ENCODE measurements around the gene FKBP10.

FKBP10 gene

DNA sequence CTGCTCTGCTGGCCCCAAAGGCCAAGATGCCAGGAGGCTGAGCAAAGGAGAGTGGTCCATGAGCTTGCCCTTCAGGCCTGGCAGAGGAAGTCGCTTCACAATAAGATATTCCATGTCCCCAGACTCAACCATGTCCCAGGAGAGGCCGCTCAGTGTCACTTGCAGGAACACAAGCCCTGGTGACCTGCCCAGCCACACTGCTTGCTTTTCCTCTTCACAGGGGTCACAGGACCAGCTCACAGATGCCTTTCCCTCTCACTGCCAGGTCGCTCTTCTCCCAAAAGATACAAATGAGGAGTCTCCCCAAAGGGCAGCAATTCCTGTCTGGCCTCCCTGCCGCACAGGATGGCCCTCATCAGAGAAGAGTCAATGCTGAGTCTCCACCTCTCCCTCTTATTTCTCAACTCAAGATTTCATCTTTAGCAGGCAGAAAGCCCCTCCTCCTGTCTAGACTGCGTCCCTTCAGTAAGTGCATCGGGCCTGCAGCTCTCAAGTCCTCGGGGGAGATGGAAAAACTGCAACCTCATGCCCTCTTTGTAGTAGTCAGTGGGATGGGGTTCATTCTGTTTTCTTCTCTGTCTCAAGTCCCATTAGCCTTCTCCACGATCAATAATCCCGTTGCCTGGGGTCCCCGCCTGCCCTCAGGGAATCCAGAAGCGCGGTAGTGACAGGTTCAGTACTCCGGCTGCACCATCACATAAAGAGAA lies 31.2 kb upstream of the FKBP10 start:
- DNase-seq (ENCODE audit: low read depth), result no peak
- TF ChIP-seq, protein P1, sequence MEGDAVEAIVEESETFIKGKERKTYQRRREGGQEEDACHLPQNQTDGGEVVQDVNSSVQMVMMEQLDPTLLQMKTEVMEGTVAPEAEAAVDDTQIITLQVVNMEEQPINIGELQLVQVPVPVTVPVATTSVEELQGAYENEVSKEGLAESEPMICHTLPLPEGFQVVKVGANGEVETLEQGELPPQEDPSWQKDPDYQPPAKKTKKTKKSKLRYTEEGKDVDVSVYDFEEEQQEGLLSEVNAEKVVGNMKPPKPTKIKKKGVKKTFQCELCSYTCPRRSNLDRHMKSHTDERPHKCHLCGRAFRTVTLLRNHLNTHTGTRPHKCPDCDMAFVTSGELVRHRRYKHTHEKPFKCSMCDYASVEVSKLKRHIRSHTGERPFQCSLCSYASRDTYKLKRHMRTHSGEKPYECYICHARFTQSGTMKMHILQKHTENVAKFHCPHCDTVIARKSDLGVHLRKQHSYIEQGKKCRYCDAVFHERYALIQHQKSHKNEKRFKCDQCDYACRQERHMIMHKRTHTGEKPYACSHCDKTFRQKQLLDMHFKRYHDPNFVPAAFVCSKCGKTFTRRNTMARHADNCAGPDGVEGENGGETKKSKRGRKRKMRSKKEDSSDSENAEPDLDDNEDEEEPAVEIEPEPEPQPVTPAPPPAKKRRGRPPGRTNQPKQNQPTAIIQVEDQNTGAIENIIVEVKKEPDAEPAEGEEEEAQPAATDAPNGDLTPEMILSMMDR (conservative IDR thresholded peaks at IDR 0.05; ENCODE audit: control insufficient read depth, insufficient read depth, low read depth, low read length), result no peak
- H3K4me3 ChIP-seq (ENCODE audit: control insufficient read depth, low read depth, low read length), result no peak overlapping the region

DNA sequence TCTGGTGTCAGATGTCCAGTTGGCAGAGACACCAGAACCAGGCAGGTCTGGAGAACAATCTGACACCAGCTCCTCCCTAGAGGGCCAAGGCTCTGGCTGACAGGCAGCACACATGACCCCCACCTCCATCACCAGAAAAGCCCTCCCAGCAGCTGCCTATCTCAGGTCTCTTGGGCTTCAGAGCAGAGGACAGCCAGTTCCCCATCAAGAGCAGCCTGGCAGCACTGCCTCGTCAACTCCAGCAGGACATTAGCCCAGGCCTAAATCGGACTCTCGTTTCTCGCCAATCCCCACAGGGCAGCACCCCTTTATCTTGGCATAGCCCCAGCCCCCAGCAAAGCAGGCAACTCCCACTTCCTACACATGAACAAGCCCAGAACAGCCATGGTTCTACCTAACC lies 30.7 kb upstream of the FKBP10 start:
- no peak for DNase-seq (ENCODE audit: low read depth)
- no peak overlapping the region for H3K4me3 ChIP-seq (ENCODE audit: control insufficient read depth, low read depth, low read length)
- TF ChIP-seq, protein P1 (conservative IDR thresholded peaks at IDR 0.05; ENCODE audit: control insufficient read depth, insufficient read depth, low read depth, low read length), result no peak

DNA sequence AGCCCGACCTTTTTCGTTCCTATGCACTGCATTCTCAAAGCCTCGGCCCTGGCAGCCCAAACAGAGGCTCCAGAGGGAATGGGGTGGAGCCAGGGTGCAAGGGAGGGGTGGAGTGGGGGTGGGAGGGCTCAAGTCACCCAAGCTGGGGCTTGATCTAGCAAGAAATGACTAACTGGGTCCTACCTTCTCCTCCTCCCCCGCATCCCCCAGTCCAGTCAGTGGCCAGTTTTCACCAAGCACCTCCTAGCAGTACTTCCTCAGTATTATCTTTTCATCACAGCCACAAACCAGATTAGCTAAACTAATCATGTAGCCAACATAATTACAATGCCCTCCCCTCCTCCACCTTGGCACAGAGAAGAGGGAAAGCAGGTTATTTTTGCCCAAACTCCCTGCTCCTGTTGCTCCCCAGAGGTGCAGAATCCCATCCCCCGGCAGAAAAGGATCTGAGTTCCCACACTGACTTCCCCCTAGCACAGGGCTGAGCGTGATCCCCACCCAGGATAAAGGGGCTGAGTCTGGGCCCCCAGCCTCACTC lies 28.5 kb upstream of the FKBP10 start:
- TF ChIP-seq, protein P1 (conservative IDR thresholded peaks at IDR 0.05; ENCODE audit: control insufficient read depth, insufficient read depth, low read depth, low read length), result no peak
- peak; percentile 67 for DNase-seq (ENCODE audit: low read depth)
- H3K4me3 ChIP-seq (ENCODE audit: control insufficient read depth, low read depth, low read length), result no peak overlapping the region

DNA sequence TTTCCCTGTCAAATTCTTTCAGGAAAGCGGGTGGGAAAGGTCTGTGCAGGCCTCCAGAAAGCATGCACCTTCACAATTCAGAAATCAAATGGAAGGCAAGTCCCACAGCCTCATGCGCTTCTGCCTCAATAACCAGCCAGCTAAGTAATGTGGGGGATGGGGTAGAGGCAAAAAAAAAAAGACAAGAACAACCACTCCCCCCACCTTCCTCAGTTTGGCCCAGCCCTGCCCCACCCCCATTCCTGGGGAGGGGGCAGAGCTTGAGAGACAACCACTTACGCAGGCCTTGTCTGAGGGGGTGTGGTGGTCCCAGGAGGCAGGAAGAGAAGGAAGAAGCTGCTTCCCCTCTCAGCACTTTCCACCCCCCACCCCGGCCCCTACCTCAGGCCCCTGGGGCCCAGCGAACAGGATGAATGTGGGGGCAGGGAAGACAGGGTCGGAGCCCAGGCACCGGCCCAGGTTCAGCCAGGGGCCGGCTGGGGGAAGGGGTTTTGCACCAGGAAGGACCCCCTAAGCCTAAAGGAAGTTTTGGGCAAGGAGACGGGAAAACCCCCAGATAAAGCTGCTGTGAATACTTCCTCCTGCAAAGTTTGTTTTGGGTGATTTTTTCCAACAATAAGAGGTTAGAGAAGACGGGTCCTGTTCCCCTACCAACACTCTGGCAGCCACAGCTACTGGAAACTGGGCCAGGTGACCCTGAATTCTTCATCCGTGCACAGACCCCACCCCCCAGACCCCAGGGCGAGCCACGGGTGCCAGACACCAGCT lies 27.5 kb upstream of the FKBP10 start:
- DNase-seq (ENCODE audit: low read depth), result no peak
- H3K4me3 ChIP-seq (ENCODE audit: control insufficient read depth, low read depth, low read length), result peak overlapping the region; percentile 24
- TF ChIP-seq, protein P1 (conservative IDR thresholded peaks at IDR 0.05; ENCODE audit: control insufficient read depth, insufficient read depth, low read depth, low read length), result no peak

DNA sequence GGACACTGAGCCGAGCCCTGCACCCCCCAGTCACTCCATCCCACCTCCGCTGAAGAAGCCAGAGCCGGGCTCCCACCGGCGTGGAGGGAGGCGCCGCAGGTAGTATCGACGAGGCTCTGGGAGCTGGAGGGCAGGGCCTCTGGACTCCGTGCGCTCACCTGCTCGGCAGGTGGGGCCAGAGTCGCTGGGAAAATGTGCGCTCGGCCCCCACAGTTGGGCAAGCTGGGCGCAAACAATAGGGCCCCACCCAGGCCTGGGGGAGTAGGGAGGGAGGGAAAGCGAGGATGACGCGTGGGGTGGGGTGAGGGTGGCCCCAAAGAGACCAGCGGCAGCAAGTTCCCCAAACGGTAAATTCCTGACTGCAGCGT lies 27.0 kb upstream of the FKBP10 start:
- peak overlapping the region; percentile 24 for H3K4me3 ChIP-seq (ENCODE audit: control insufficient read depth, low read depth, low read length)
- DNase-seq (ENCODE audit: low read depth), result no peak
- TF ChIP-seq, protein P1 (conservative IDR thresholded peaks at IDR 0.05; ENCODE audit: control insufficient read depth, insufficient read depth, low read depth, low read length), result no peak

DNA sequence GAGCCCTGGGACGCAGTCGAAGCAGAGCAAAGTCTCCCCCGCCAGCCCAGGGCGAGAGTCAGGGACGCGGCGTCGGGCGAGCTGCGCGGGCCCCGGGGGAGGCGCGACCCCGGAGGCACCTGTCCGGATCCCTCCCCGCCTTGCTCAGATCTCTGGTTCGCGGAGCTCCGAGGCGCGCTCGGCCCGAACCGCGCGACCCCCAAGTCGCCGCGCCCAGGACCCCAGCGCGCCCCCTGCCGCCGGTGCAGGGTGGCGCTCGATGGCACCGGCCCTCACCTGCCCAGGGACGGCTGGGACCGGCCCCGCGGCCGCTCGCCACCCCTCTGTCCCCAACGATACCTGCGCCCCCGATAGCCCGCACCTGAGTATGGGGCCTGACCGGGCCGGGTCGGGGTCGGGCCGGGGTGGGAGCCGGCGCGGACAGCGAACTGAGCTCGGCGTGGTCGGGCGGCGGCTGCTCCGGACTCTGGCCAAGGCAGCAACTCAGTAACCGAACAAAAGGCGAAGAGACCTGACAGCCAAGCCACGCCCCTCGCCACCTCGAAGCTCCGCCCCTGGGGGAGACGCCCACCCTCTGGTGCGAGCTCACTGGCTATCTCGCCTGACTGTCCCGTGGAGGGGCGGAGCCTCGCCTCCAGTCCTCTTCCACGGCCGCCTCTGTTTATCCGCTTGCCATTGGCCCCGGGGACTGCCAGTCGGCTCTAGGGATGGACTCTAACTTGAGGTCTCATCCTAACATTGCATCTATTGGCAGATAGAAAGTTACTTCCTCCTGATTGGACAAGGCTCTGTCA lies 26.4 kb upstream of the FKBP10 start, which contains the start of gene JUP:
Gene JUP, minus strand, starts transcription at position 485 of the 794 bp plus-strand sequence. CDS start 14,857 bp downstream, outside the sequence.
- peak; percentile 96 for DNase-seq (ENCODE audit: low read depth)
- TF ChIP-seq, protein P1 (conservative IDR thresholded peaks at IDR 0.05; ENCODE audit: control insufficient read depth, insufficient read depth, low read depth, low read length), result no peak
- peak within 1 kb of the TSS; percentile 24 for H3K4me3 ChIP-seq (ENCODE audit: control insufficient read depth, low read depth, low read length)

All from fibroblast of mammary gland (primary cell).